HS-27A (cell line): Measurements from ENCODE around the gene PABPC1L.
"Not testable (repeated sequence)": the region's sequence is repeated elsewhere in the genome, so short reads cannot be mapped to it uniquely, and the experiment has no call there.

Experiments used
- DNase-seq: peaks from one replicate; pipeline ENCODE4 v3.0.0-alpha.2; 2012; ENCODE audit warnings: low read depth, missing footprints

Gene PABPC1L

GRCh38 chr20:44909872-44910689 lies at the start of gene PABPC1L:
Gene PABPC1L, plus strand, starts transcription at chr20:44910060. Its CDS starts 84 bp downstream, at chr20:44910144.
- no peak for DNase-seq

DNA sequence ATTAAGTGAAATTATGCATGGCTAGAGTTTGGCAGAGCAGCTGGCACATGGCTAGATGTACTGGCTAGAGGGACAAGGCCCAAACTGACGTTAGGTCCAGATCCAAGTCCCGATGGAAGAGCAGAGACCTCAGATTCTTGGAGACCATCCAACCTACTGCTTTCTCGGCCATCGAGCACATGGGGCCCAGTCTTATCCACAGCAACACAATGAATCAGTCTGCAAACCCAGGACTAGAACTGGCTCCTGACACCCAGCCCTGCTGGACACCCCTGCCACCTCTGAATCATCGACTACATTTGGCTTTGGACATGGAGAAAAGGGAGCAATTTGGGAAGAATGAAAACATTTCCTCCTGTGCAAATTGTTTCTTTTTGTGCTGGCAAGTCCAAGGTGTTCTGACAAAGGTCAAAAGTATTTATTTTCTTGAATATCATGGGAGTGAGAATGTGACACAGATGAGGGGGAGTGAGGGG lies 48.3 kb upstream of the PABPC1L start:
- DNase-seq: peak; percentile 76

DNA sequence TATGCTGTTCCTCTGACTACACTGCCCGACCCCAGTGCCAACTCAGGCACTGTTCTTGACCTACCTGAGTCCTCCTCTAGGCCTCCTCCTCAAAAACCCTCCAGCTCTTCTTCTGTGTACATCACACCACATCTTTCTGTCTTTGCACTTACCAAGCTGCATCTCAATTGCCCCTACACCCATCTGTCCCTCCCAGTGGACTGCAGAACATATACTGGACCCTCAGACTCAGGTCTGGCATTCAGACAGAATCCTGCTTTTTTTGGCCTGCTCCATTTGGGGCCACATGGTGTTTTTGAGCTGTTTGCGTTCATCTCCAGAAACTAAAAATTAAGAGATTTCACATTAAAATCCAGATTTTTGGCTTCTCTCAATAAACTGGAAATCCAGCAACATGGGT lies 47.6 kb upstream of the PABPC1L start:
- DNase-seq: no peak

DNA sequence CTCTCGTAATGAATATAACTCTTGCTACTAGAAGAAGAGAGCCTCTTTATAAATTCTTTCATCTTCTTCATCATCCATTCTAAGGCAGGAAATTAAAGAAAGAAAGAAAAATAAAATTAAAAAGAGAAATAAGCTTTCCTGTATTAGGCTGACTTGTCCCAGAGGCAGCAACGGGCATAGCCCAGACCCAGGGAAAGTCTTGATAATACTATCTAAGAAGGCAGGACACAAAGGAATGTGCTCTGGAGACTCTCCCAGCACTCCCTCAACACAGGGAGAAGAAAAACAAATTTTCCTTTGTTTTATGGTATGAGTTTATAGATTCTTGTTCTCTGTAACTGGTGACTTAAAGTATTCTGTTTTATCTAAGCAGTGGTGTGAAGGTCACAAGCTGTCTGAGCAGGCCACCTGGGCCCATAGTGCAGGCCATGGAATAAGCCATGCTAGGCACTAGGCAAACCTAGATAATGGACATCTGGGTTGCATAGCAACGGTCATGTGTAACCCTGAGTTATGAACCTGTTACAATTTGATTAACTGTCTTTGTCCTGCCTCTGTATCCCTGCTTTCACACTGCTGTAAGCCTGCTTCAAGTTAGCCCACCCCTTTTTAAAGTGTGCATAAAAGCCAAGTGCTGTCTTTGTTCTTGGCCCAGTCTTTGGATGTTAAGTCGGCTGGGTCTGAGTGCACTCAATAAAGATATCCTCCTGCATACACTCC lies 46.3 kb upstream of the PABPC1L start:
- not testable (repeated sequence) for DNase-seq

- not testable (repeated sequence) for DNase-seq
These were observed 45.4 kb upstream of the PABPC1L start for GRCh38 chr20:44864493-44864892.

- DNase-seq: no peak
These were observed 43.0 kb upstream of the PABPC1L start for GRCh38 chr20:44866703-44867335.

GRCh38 chr20:44869471-44869870 lies 40.4 kb upstream of the PABPC1L start:
- DNase-seq: no peak

- DNase-seq: not testable (repeated sequence)
These were observed 27.5 kb upstream of the PABPC1L start for GRCh38 chr20:44882360-44882759.

- no peak for DNase-seq
These were observed 26.5 kb upstream of the PABPC1L start for GRCh38 chr20:44883214-44883902.

GRCh38 chr20:44884907-44885391 lies 24.9 kb upstream of the PABPC1L start:
- DNase-seq: no peak

DNA sequence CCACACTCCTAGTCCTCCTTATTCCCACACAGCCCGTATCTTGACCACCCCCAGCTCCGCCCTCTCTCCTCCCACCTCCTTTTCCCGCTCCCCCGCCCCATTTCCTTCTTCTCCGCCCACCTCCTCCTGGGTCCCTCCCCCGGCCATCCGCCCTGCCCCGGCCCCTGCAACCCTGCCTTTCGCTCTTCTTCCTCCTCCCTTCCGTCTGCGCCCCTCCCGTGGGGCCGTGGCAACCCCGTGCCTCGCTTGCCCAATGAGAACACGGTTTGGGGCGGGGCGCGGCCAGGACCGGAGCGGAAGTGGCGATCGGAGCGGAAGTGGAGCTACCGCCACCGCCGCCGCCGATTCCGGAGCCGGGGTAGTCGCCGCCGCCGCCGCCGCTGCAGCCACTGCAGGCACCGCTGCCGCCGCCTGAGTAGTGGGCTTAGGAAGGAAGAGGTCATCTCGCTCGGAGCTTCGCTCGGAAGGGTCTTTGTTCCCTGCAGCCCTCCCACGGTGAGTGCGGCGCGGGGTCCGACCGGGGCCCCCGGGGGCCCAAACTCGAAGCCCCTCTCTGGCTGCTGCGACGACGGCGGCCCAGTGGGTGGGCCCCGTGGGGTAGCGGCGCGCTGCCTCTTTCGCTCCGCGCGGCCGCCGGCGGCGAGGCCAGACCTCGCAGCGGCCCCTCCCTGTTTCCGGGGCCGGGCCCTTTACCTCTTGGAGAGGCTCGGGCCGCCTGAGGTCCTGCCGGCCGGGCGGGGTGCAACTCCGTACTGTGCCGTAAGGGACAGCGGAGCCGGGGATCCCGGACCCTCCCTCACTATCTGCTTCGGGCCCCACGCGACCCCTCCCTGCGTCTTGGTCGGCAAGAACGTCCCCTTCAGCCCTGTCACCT lies 24.2 kb upstream of the PABPC1L start, which contains the start of gene YWHAB:
YWHAB (plus strand) TSS at position 314 of the 874 bp plus-strand sequence. CDS start 15,829 bp downstream, outside the sequence.
- peak; percentile 94 for DNase-seq

DNA sequence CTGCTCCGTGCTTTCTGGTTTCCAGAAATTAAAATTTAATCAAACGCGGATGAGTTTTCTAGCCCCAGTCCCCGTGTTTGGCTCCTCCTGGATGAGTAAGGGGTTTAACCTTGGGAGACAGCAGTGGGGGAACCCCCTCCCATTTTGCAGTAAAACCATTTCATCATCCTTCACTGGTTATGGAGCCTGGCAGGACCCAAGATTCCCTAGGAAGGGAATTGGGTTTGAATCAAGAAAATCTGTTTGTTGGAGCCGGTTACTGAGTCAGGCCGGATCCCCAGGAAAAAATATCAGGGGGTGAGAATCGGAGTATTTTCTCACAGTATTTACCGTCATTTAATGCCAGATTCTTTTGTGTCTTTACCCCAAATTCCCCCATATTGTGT lies 23.6 kb upstream of the PABPC1L start:
- no peak for DNase-seq

GRCh38 chr20:44886828-44887227 lies 23.0 kb upstream of the PABPC1L start:
- no peak for DNase-seq

GRCh38 chr20:44887466-44887865 lies 22.4 kb upstream of the PABPC1L start:
- no peak for DNase-seq

GRCh38 chr20:44888226-44889103 lies 21.4 kb upstream of the PABPC1L start:
- no peak for DNase-seq

- no peak for DNase-seq
These were observed 18.0 kb upstream of the PABPC1L start for GRCh38 chr20:44891826-44892225.

DNA sequence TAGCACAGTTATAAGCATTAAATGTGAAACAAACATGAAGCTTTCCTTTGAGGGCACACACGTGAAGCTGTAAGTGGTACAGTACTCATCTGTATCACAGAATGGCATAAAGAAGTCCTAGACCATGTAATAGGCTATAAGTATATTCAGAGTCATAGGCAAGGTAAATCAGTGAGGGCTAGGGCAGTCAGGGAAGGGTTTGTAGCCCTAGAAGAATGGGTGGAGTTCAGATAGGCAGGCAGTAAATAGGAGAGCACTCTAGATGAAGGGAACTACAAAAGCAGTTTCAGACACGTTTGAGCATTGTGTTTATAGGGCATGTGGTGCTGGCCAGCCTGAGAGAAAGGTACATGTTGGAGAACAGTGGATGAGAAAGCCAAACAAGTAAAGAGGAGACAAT lies 14.9 kb upstream of the PABPC1L start:
- no peak for DNase-seq

- no peak for DNase-seq
These were observed 13.3 kb upstream of the PABPC1L start for GRCh38 chr20:44896583-44896982.

GRCh38 chr20:44897133-44897532 lies 12.7 kb upstream of the PABPC1L start:
- no peak for DNase-seq
